CD14-positive monocyte (primary cell): Measurements from ENCODE around the gene NUP58. TPM values are rescaled to one million over a fixed set of nuclear protein-coding genes. Genes with fewer than 3 reads are reported as not detected.

Experiments used
- DNase-seq, 3 donors: peaks; one replicate each; pipeline ENCODE4 v3.0.0-alpha.2; 2011 to 2022
- H2AFZ ChIP-seq: 2 replicates; pipeline ENCODE4 v1.6.0; 2012; ENCODE audit warnings: mild to moderate bottlenecking, low read depth, low read length, inconsistent platforms; ENCODE audit not compliant: insufficient read depth, poor library complexity, severe bottlenecking
- H3K27ac ChIP-seq, 2 donors: 1 replicate in 1 of 2; 2 replicates in 1 of 2; pipeline ENCODE4 v1.5.1; 2012 to 2013; ENCODE audit warnings: low read length in 2 of 2, control low read depth in 1 of 2, inconsistent platforms in 1 of 2, low read depth in 1 of 2, mild to moderate bottlenecking in 1 of 2
- H3K27me3 ChIP-seq, 2 donors: one replicate each; pipeline versions ENCODE4 v1.6.0 to v1.6.1; 2011 to 2013; ENCODE audit warnings: low read length in 2 of 2; ENCODE audit not compliant: control insufficient read depth in 2 of 2, insufficient read depth in 2 of 2
- H3K36me3 ChIP-seq, 2 donors: replicated peaks in 1 of 2; 1 replicate in 1 of 2; 2 replicates in 1 of 2; pipeline versions ENCODE4 v1.5.1 to v1.6.1; 2012 to 2013; ENCODE audit warnings: low read length in 2 of 2, control low read depth in 1 of 2, inconsistent platforms in 1 of 2, mild to moderate bottlenecking in 1 of 2; ENCODE audit not compliant: insufficient read depth in 2 of 2, control insufficient read depth in 1 of 2
- H3K4me1 ChIP-seq, 2 donors: 1 replicate in 1 of 2; 2 replicates in 1 of 2; pipeline versions ENCODE4 v1.5.1 to v1.6.1; 2012 to 2013; ENCODE audit warnings: low read length in 2 of 2, control low read depth in 1 of 2, inconsistent platforms in 1 of 2, mild to moderate bottlenecking in 1 of 2, moderate library complexity in 1 of 2; ENCODE audit not compliant: insufficient read depth in 2 of 2, control insufficient read depth in 1 of 2
- H3K4me2 ChIP-seq: replicated peaks from 2 replicates; pipeline ENCODE3; 2012; ENCODE audit warnings: low read length, moderate library complexity, mild to moderate bottlenecking; ENCODE audit not compliant: poor library complexity, severe bottlenecking; ENCODE audit errors: extremely low read depth
- H3K4me3 ChIP-seq, 3 experiments: fragments of 200-600 bp in 1 of 3; sonication (generic) in 1 of 3; replicated peaks in 1 of 3; 1 replicate in 2 of 3; 2 replicates in 1 of 3; pipeline ENCODE4 v1.5.1; 2011 to 2013; ENCODE audit warnings: low read length in 3 of 3, mild to moderate bottlenecking in 3 of 3, control low read depth in 2 of 3, low read depth in 2 of 3, inconsistent platforms in 1 of 3, moderate library complexity in 1 of 3
- H3K79me2 ChIP-seq: 2 replicates; pipeline ENCODE4 v1.6.0; 2012; ENCODE audit warnings: mild to moderate bottlenecking, control low read depth, inconsistent platforms, low read length, moderate library complexity; ENCODE audit not compliant: insufficient read depth
- H3K9ac ChIP-seq: 2 replicates; pipeline ENCODE4 v1.6.0; 2017; ENCODE audit warnings: low read length, mild to moderate bottlenecking; ENCODE audit not compliant: insufficient read depth, poor library complexity, severe bottlenecking
- H3K9me3 ChIP-seq, 2 donors: replicated peaks in 1 of 2; 1 replicate in 1 of 2; 2 replicates in 1 of 2; pipeline versions ENCODE4 v1.5.1 to v1.6.1; 2012 to 2013; ENCODE audit warnings: low read length in 2 of 2, control low read depth in 1 of 2; ENCODE audit not compliant: control insufficient read depth in 1 of 2, insufficient read depth in 1 of 2
- H4K20me1 ChIP-seq: 2 replicates; pipeline ENCODE4 v1.6.0; 2012; ENCODE audit warnings: mild to moderate bottlenecking, low read length, control low read depth, moderate library complexity; ENCODE audit not compliant: insufficient read depth
- H3K27ac Mint-ChIP-seq, 7 donors: one replicate each; pipeline ENCODE4 v1.8.0; 2020; ENCODE audit warnings: mild to moderate bottlenecking in 7 of 7, mixed read lengths in 7 of 7, moderate library complexity in 6 of 7, inconsistent platforms in 2 of 7
- H3K27me3 Mint-ChIP-seq, 3 donors: one replicate each; pipeline ENCODE4 v1.8.0; 2021 to 2022; ENCODE audit warnings: low read depth in 3 of 3, mild to moderate bottlenecking in 3 of 3, mixed read lengths in 3 of 3, moderate library complexity in 3 of 3, inconsistent platforms in 1 of 3
- H3K36me3 Mint-ChIP-seq, 2 donors: one replicate each; pipeline ENCODE4 v1.8.0; 2020; ENCODE audit warnings: mixed read lengths in 2 of 2, inconsistent platforms in 1 of 2, mild to moderate bottlenecking in 1 of 2
- H3K4me1 Mint-ChIP-seq: one replicate; pipeline ENCODE4 v1.8.0; 2020; ENCODE audit warnings: mild to moderate bottlenecking, mixed read lengths
- H3K4me3 Mint-ChIP-seq, 2 donors: one replicate each; pipeline ENCODE4 v1.8.0; 2020; ENCODE audit warnings: mild to moderate bottlenecking in 2 of 2, mixed read lengths in 2 of 2, moderate library complexity in 1 of 2
- H3K9me3 Mint-ChIP-seq, 7 donors: one replicate each; pipeline ENCODE4 v1.8.0; 2020 to 2022; ENCODE audit warnings: mixed read lengths in 7 of 7, mild to moderate bottlenecking in 6 of 7, moderate library complexity in 6 of 7, inconsistent platforms in 2 of 7
- CTCF ChIP-seq: fragments of 200-600 bp; IDR thresholded peaks from one replicate; pipeline ENCODE4 v1.8.0; 2022; ENCODE audit warnings: antibody characterized with exemption, mild to moderate bottlenecking
- WGBS: methylation state at CpG from one replicate; pipeline ENCODE4 v1.1.5; 2013; ENCODE audit warnings: missing lambda C conversion rate; ENCODE audit not compliant: insufficient coverage; 5-methylcytosine and 5-hydroxymethylcytosine counted together
- intact Hi-C, 2 donors: fragments of 100-400 bp; cut with micrococcal nuclease; formaldehyde crosslinking; loops; one replicate each; pipeline versions ENCODE4 v1.15.0 to v1.15.1; 2023
- polyA plus RNA-seq, 3 donors: library from polyadenylated mRNA; depleted of rRNA in 1 of 3; unstranded in 2 of 3; stranded (reverse) in 1 of 3; fragments of 300-500 nt in 2 of 3; fragments of >200 nt in 1 of 3; fragmentation: Illumina TruSeq in 2 of 3; gene quantifications; 1 replicate in 2 of 3; 2 replicates in 1 of 3; pipeline ENCODE4 v1.2.3, GENCODE V29; 2012 to 2021

The NUP58 gene
- polyA plus RNA-seq, 3 donors: 21.5 to 26.3 (median 25.1) TPM

GRCh38 chr13:25352230-25352629 is 50.8 kb downstream of the NUP58 start:
- H3K9ac ChIP-seq: no peak overlapping the region
- Mint-ChIP-seq H3K4me3 (no peak overlapping the region), H3K27me3 (peaks cover 7 to 10% (median 8%) of the 10 kb centered on the region in 3 donors), H3K4me1 (no peaks in the 10 kb centered on the region), H3K36me3 (no peaks in the 10 kb centered on the region), H3K9me3 (peaks cover 0 to 2% (median 0%) of the 10 kb centered on the region in 7 donors), H3K27ac (peak overlapping the region in 1 of 7 donors; percentile 10)
- no peak overlapping the region for H2AFZ ChIP-seq
- H3K4me3 ChIP-seq: no peak overlapping the region
- H4K20me1 ChIP-seq: no peaks in the 10 kb centered on the region
- H3K79me2 ChIP-seq: no peaks in the 10 kb centered on the region
- H3K27ac ChIP-seq: no peak overlapping the region
- no peak overlapping the region for H3K4me2 ChIP-seq
- no peaks in the 10 kb centered on the region for H3K9me3 ChIP-seq
- H3K36me3 ChIP-seq: no peaks in the 10 kb centered on the region
- TF ChIP-seq CTCF: no peak
- 12% methylated on average over 3 of the region's 3 CpGs for WGBS
- no peaks in the 10 kb centered on the region for H3K4me1 ChIP-seq
- H3K27me3 ChIP-seq: no peaks in the 10 kb centered on the region
- DNase-seq: no peak
- intact Hi-C loops: no loop called here

GRCh38 chr13:25352806-25353205 is 51.4 kb downstream of the NUP58 start:
- no peaks in the 10 kb centered on the region for H3K9me3 ChIP-seq
- Mint-ChIP-seq H3K4me3 (no peak overlapping the region), H3K27me3 (peaks cover 7 to 14% (median 8%) of the 10 kb centered on the region in 3 donors), H3K36me3 (no peaks in the 10 kb centered on the region), H3K27ac (peak overlapping the region in 1 of 7 donors; percentile 10), H3K4me1 (no peaks in the 10 kb centered on the region), H3K9me3 (peaks cover 0 to 2% (median 0%) of the 10 kb centered on the region in 7 donors)
- H3K4me3 ChIP-seq: no peak overlapping the region
- H3K27ac ChIP-seq: no peak overlapping the region
- no peaks in the 10 kb centered on the region for H4K20me1 ChIP-seq
- H2AFZ ChIP-seq: no peak overlapping the region
- H3K4me1 ChIP-seq: no peaks in the 10 kb centered on the region
- intact Hi-C loops: no loop called here
- H3K36me3 ChIP-seq: no peaks in the 10 kb centered on the region
- WGBS: 97% methylated on average over 3 of the region's 4 CpGs
- H3K27me3 ChIP-seq: no peaks in the 10 kb centered on the region
- H3K9ac ChIP-seq: no peak overlapping the region
- no peak for TF ChIP-seq CTCF
- DNase-seq: no peak
- H3K79me2 ChIP-seq: no peaks in the 10 kb centered on the region
- H3K4me2 ChIP-seq: no peak overlapping the region
